Endodermal cell (in vitro differentiated cells): Measurements from ENCODE around the gene KANSL1L. TPM values are rescaled to one million over a fixed set of nuclear protein-coding genes. Genes with fewer than 3 reads are reported as not detected.

ENCODE experiments used
- DNase-seq: peaks from one replicate; pipeline ENCODE4 v3.0.0-alpha.2; 2017
- H3K27ac ChIP-seq: 2 replicates; pipeline ENCODE4 v1.5.1; 2013; ENCODE audit warnings: mild to moderate bottlenecking, low read depth, low read length, moderate library complexity
- H3K27me3 ChIP-seq: 2 replicates; pipeline ENCODE4 v1.6.1; 2013; ENCODE audit warnings: mild to moderate bottlenecking, low read length, moderate library complexity; ENCODE audit not compliant: insufficient read depth, control insufficient read depth, poor library complexity, severe bottlenecking
- H3K36me3 ChIP-seq: 2 replicates; pipeline ENCODE4 v1.7.0; 2013; ENCODE audit warnings: mild to moderate bottlenecking, low read length, moderate library complexity; ENCODE audit not compliant: control insufficient read depth, insufficient read depth
- H3K4me1 ChIP-seq: one replicate; pipeline ENCODE4 v1.7.0; 2013; ENCODE audit warnings: low read length; ENCODE audit not compliant: control insufficient read depth, insufficient read depth
- H3K4me3 ChIP-seq: 2 replicates; pipeline ENCODE4 v1.5.1; 2013; ENCODE audit warnings: mild to moderate bottlenecking, low read length, moderate library complexity
- H3K9ac ChIP-seq: 2 replicates; pipeline ENCODE4 v1.6.1; 2013; ENCODE audit warnings: mild to moderate bottlenecking, low read length, moderate library complexity; ENCODE audit not compliant: poor library complexity, severe bottlenecking; ENCODE audit errors: extremely low read depth
- H3K9me3 ChIP-seq: 2 replicates; pipeline ENCODE4 v1.6.1; 2013; ENCODE audit warnings: mild to moderate bottlenecking, low read length, moderate library complexity; ENCODE audit not compliant: control insufficient read depth
- H3K27ac Mint-ChIP-seq: 2 replicates; pipeline ENCODE4 v1.8.0; 2020; ENCODE audit warnings: mixed read lengths
- H3K27me3 Mint-ChIP-seq: 2 replicates; pipeline ENCODE4 v1.8.0; 2021; ENCODE audit warnings: mild to moderate bottlenecking, mixed read lengths; ENCODE audit not compliant: insufficient read depth
- H3K36me3 Mint-ChIP-seq: 2 replicates; pipeline ENCODE4 v1.8.0; 2020; ENCODE audit warnings: low read depth, mixed read lengths
- H3K4me1 Mint-ChIP-seq: 2 replicates; pipeline ENCODE4 v1.8.0; 2020; ENCODE audit warnings: mixed read lengths
- H3K4me3 Mint-ChIP-seq: 2 replicates; pipeline ENCODE4 v1.8.0; 2020; ENCODE audit warnings: mild to moderate bottlenecking, moderate library complexity, mixed read lengths
- H3K9me3 Mint-ChIP-seq: 2 replicates; pipeline ENCODE4 v1.8.0; 2020; ENCODE audit warnings: mild to moderate bottlenecking, mixed read lengths
- WGBS, 2 experiments: methylation state at CpG; one replicate each; pipeline versions ENCODE4 v1.1.5 to v1.1.7; 2013; ENCODE audit warnings: missing lambda C conversion rate in 2 of 2, mixed read lengths in 1 of 2; ENCODE audit not compliant: insufficient coverage in 1 of 2, insufficient read length in 1 of 2; 5-methylcytosine and 5-hydroxymethylcytosine counted together
- total RNA-seq, 2 donors: library from RNA; stranded (reverse); fragmentation: NEBNext Ultra II Directional in 1 of 2; extraction: Animal tissue kit (Norgen Biotek cat#: 25700) in 1 of 2; gene quantifications; 2 replicates in 1 of 2; 3 replicates in 1 of 2; pipeline ENCODE4 v1.2.1, GENCODE V29; 2021
- TF ChIP-seq, protein P1 (sequence below): fragments of 200-600 bp; sonication (generic); conservative IDR thresholded peaks from 2 replicates; pipeline ENCODE4 v1.5.0; 2021; ENCODE audit warnings: antibody characterized with exemption, mild to moderate bottlenecking

KANSL1L gene
- total RNA-seq, 2 donors from 2014 or later: 26.6 to 31.3 TPM

DNA sequence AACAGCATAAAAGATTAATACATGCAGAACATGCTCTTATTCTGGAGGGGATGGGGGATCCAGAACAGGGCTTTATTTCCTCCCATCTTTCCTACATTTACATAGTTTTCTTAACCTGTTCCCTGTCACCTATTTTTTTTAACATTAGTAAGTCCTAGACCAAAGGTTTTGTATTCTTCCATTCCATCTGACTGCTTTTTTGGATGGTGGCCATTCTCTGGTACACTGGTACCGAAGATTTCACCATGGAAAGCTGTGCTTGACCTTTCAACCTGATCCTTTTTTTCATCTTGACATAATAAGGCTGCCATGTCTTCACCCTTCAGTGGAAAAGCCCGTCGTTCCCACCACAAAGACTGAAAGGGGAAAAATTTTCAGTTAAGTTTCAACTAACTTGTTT is 148.4 kb downstream of the KANSL1L start:
- 86 to 91% methylated on average over 1 to 3 of the region's 3 CpGs for WGBS, 2 experiments
- Mint-ChIP-seq H3K4me3 (no peak overlapping the region), H3K9me3 (no peaks in the 10 kb centered on the region), H3K36me3 (peaks cover 72% of the 10 kb centered on the region), H3K27me3 (no peaks in the 10 kb centered on the region), H3K4me1 (peaks cover 4% of the 10 kb centered on the region), H3K27ac (no peak overlapping the region)
- Histone ChIP-seq H3K9ac (no peak overlapping the region), H3K27me3 (no peaks in the 10 kb centered on the region), H3K9me3 (peaks cover 9% of the 10 kb centered on the region), H3K27ac (no peak overlapping the region), H3K4me3 (no peak overlapping the region), H3K36me3 (peaks cover 94% of the 10 kb centered on the region), H3K4me1 (no peaks in the 10 kb centered on the region)
- TF ChIP-seq, protein P1, sequence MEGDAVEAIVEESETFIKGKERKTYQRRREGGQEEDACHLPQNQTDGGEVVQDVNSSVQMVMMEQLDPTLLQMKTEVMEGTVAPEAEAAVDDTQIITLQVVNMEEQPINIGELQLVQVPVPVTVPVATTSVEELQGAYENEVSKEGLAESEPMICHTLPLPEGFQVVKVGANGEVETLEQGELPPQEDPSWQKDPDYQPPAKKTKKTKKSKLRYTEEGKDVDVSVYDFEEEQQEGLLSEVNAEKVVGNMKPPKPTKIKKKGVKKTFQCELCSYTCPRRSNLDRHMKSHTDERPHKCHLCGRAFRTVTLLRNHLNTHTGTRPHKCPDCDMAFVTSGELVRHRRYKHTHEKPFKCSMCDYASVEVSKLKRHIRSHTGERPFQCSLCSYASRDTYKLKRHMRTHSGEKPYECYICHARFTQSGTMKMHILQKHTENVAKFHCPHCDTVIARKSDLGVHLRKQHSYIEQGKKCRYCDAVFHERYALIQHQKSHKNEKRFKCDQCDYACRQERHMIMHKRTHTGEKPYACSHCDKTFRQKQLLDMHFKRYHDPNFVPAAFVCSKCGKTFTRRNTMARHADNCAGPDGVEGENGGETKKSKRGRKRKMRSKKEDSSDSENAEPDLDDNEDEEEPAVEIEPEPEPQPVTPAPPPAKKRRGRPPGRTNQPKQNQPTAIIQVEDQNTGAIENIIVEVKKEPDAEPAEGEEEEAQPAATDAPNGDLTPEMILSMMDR: no peak
- DNase-seq: no peak

DNA sequence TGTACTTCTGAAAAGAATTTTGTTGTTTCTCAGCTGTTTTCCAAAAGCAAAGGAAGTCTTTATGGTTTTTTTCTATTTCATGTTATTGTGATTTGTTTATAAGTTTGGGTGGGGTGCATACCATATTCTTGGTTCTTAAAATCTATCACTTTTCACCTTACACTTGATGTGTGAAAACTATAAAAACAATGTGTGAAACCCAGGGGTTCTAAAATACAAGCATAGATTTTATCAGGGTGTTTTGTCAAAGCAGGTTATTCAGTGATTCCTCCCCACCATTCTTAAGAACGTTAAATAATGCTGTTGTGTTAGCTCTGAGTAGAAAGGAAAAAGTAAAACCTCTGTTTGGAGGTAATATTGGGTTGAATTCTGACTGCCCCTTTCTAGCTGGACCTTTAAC is 151.1 kb downstream of the KANSL1L start:
- no peaks in the 10 kb centered on the region for H3K27me3 Mint-ChIP-seq
- Histone ChIP-seq H3K9me3 (no peaks in the 10 kb centered on the region), H3K27me3 (no peaks in the 10 kb centered on the region), H3K4me3 (no peak overlapping the region), H3K9ac (no peak overlapping the region), H3K4me1 (peaks cover 4% of the 10 kb centered on the region), H3K27ac (no peak overlapping the region), H3K36me3 (peaks cover 96% of the 10 kb centered on the region)
- WGBS, 2 experiments: 82% methylated on average over 1 of the region's 1 CpG; no CpG with 5 or more reads in 1 of the 2 experiments
- DNase-seq: no peak
- H3K9me3 Mint-ChIP-seq: no peaks in the 10 kb centered on the region
- TF ChIP-seq, protein P1: no peak
- H3K4me3 Mint-ChIP-seq: no peak overlapping the region
- peaks cover 75% of the 10 kb centered on the region for H3K36me3 Mint-ChIP-seq
- H3K27ac Mint-ChIP-seq: no peak overlapping the region
- H3K4me1 Mint-ChIP-seq: peaks cover 6% of the 10 kb centered on the region

DNA sequence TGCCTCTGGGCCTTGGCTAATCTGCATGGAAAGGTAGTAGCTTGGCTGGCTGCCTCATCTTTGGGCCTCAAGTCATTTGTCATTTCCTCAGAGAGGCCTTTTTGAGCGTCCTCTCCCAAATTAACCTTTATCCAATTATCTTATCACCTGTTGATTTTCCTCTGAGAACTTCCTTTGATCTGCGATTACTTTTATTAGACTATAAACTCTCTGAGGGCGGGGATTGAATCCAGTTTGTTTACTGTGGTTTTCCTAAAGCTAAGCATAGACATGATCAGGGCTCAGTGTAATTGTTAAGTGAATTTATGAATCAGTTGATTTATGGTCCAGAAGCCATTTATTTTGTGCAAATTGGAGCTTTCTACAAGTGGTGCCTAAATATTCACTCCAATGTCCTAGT is 161.3 kb downstream of the KANSL1L start:
- DNase-seq: no peak
- H3K4me3 ChIP-seq: no peak overlapping the region
- peaks cover 54% of the 10 kb centered on the region for H3K36me3 Mint-ChIP-seq
- peaks cover 67% of the 10 kb centered on the region for H3K36me3 ChIP-seq
- H3K9me3 Mint-ChIP-seq: no peaks in the 10 kb centered on the region
- no peak overlapping the region for H3K9ac ChIP-seq
- peaks cover 16% of the 10 kb centered on the region for H3K4me1 Mint-ChIP-seq
- no peaks in the 10 kb centered on the region for H3K9me3 ChIP-seq
- TF ChIP-seq, protein P1: no peak
- H3K27me3 ChIP-seq: no peaks in the 10 kb centered on the region
- H3K27me3 Mint-ChIP-seq: no peaks in the 10 kb centered on the region
- H3K27ac ChIP-seq: no peak overlapping the region
- no peak overlapping the region for H3K27ac Mint-ChIP-seq
- peaks cover 7% of the 10 kb centered on the region for H3K4me1 ChIP-seq
- WGBS, 2 experiments: 79 to 87% methylated on average over 2 to 3 of the region's 3 CpGs
- H3K4me3 Mint-ChIP-seq: no peak overlapping the region
